ACC112 (cell line): ENCODE results near the gene TULP4.
"Not testable (repeated sequence)": the region's sequence is repeated elsewhere in the genome, so short reads cannot be mapped to it uniquely, and the experiment has no call there.

Source experiments
- H2AFZ ChIP-seq: fragments of 200-600 bp; sonication (generic); one replicate; pipeline ENCODE4 v1.6.0; 2017; ENCODE audit warnings: antibody characterized with exemption, low read length; ENCODE audit not compliant: unreplicated experiment
- H3K27ac ChIP-seq: fragments of 200-600 bp; sonication (generic); 2 replicates; pipeline ENCODE4 v1.5.1; 2014; ENCODE audit warnings: low read depth, mild to moderate bottlenecking, antibody characterized with exemption, low read length, moderate library complexity
- H3K27me3 ChIP-seq: fragments of 200-600 bp; sonication (generic); 2 replicates; pipeline ENCODE4 v1.6.1; 2014; ENCODE audit warnings: mild to moderate bottlenecking, antibody characterized with exemption, low read length, moderate library complexity, mixed read lengths; ENCODE audit not compliant: insufficient read depth
- H3K36me3 ChIP-seq: fragments of 200-600 bp; sonication (generic); 2 replicates; pipeline ENCODE4 v1.6.1; 2016; ENCODE audit warnings: mild to moderate bottlenecking, antibody characterized with exemption, low read length, moderate library complexity, mixed read lengths; ENCODE audit not compliant: insufficient read depth
- H3K4me1 ChIP-seq: fragments of 200-600 bp; sonication (generic); one replicate; pipeline ENCODE4 v1.6.1; 2016; ENCODE audit warnings: low read length, mixed read lengths; ENCODE audit not compliant: insufficient read depth, unreplicated experiment, control insufficient read depth
- H3K4me3 ChIP-seq: fragments of 200-600 bp; sonication (generic); 2 replicates; pipeline ENCODE4 v1.5.1; 2014; ENCODE audit warnings: mild to moderate bottlenecking, low read depth, low read length
- H3K79me2 ChIP-seq: fragments of 200-600 bp; sonication (generic); one replicate; pipeline ENCODE4 v1.6.0; 2016; ENCODE audit warnings: low read length; ENCODE audit not compliant: control insufficient read depth, unreplicated experiment, insufficient read depth

Gene TULP4

GRCh38 chr6:158476389-158476788, 164.1 kb downstream of the TULP4 start:
- Histone ChIP-seq H3K27me3 (no peaks in the 10 kb centered on the region), H3K79me2 (no peaks in the 10 kb centered on the region), H3K4me1 (peaks cover 25% of the 10 kb centered on the region), H3K27ac (no peak overlapping the region), H3K36me3 (0 out of 2 replicates have a peak, but pooled peaks cover 7% of the 10 kb centered on the region), H3K4me3 (no peak overlapping the region), H2AFZ (no peak overlapping the region)

- H3K27me3 ChIP-seq, H3K27ac ChIP-seq, H3K79me2 ChIP-seq, H2AFZ ChIP-seq, H3K36me3 ChIP-seq, H3K4me3 ChIP-seq: not testable (repeated sequence)
- peaks cover 38% of the 10 kb centered on the region for H3K4me1 ChIP-seq
These were observed 165.5 kb downstream of the TULP4 start for GRCh38 chr6:158477722-158478121.

- H3K27me3 ChIP-seq, result no peaks in the 10 kb centered on the region
- H3K27ac ChIP-seq, result peak overlapping the region; percentile 69
- no peaks in the 10 kb centered on the region for H3K79me2 ChIP-seq
- H3K4me1 ChIP-seq, result peaks cover 26% of the 10 kb centered on the region
- H3K36me3 ChIP-seq, result 0 out of 2 replicates have a peak, but pooled peaks cover 7% of the 10 kb centered on the region
- H3K4me3 ChIP-seq, result no peak overlapping the region
- H2AFZ ChIP-seq, result no peak overlapping the region
These were observed 168.7 kb downstream of the TULP4 start for GRCh38 chr6:158480989-158481388.

- 0 out of 2 replicates have a peak, but pooled peaks cover 7% of the 10 kb centered on the region for H3K36me3 ChIP-seq
- peaks cover 24% of the 10 kb centered on the region for H3K4me1 ChIP-seq
- H3K27ac ChIP-seq, result peak overlapping the region; percentile 69
- peak overlapping the region; percentile 44; the same call in 1 of the 2 replicates for H3K4me3 ChIP-seq
- no peaks in the 10 kb centered on the region for H3K79me2 ChIP-seq
- no peaks in the 10 kb centered on the region for H3K27me3 ChIP-seq
- no peak overlapping the region for H2AFZ ChIP-seq
These were observed 169.6 kb downstream of the TULP4 start for GRCh38 chr6:158481690-158482473.

- H3K36me3 ChIP-seq, result 0 out of 2 replicates have a peak, but pooled peaks cover 4% of the 10 kb centered on the region
- peaks cover 40% of the 10 kb centered on the region for H3K4me1 ChIP-seq
These were observed 173.2 kb downstream of the TULP4 start for GRCh38 chr6:158485431-158485830.

GRCh38 chr6:158487495-158487894, 175.2 kb downstream of the TULP4 start:
- Histone ChIP-seq H3K36me3 (no peaks in the 10 kb centered on the region), H2AFZ (no peak overlapping the region), H3K27me3 (no peaks in the 10 kb centered on the region), H3K4me1 (peaks cover 23% of the 10 kb centered on the region), H3K4me3 (no peak overlapping the region), H3K27ac (peak overlapping the region; percentile 51), H3K79me2 (no peaks in the 10 kb centered on the region)

More at GRCh38 chr6:158485431-158485830, 173.2 kb downstream of the TULP4 start:
- no peaks in the 10 kb centered on the region for H3K27me3 ChIP-seq
- no peak overlapping the region for H3K4me3 ChIP-seq
- no peaks in the 10 kb centered on the region for H3K79me2 ChIP-seq
- H2AFZ ChIP-seq, result no peak overlapping the region
- no peak overlapping the region for H3K27ac ChIP-seq

GRCh38 chr6:158488065-158488464, 175.8 kb downstream of the TULP4 start:
- Histone ChIP-seq H3K36me3 (no peaks in the 10 kb centered on the region), H3K4me1 (peaks cover 20% of the 10 kb centered on the region), H2AFZ (peak overlapping the region; percentile 23), H3K4me3 (no peak overlapping the region), H3K27ac (peak overlapping the region; percentile 66), H3K79me2 (no peaks in the 10 kb centered on the region), H3K27me3 (no peaks in the 10 kb centered on the region)

GRCh38 chr6:158489441-158489840, 177.2 kb downstream of the TULP4 start:
- no peaks in the 10 kb centered on the region for H3K36me3 ChIP-seq
- no peak overlapping the region for H3K4me3 ChIP-seq
- H3K79me2 ChIP-seq, result no peaks in the 10 kb centered on the region
- H3K4me1 ChIP-seq, result peaks cover 20% of the 10 kb centered on the region
- no peaks in the 10 kb centered on the region for H3K27me3 ChIP-seq
- H2AFZ ChIP-seq, result no peak overlapping the region
- H3K27ac ChIP-seq, result no peak overlapping the region

- Histone ChIP-seq H3K4me1 (peaks cover 9% of the 10 kb centered on the region), H3K4me3 (no peak overlapping the region), H3K36me3 (no peaks in the 10 kb centered on the region)
These were observed 180.6 kb downstream of the TULP4 start for GRCh38 chr6:158492881-158493280.

GRCh38 chr6:158496700-158497099, 184.4 kb downstream of the TULP4 start:
- Histone ChIP-seq H3K27ac (no peak overlapping the region), H3K79me2 (no peaks in the 10 kb centered on the region), H3K27me3 (no peaks in the 10 kb centered on the region), H3K4me3 (no peak overlapping the region), H3K36me3 (peaks cover 7% of the 10 kb centered on the region; the same call in 1 of the 2 replicates), H3K4me1 (peaks cover 14% of the 10 kb centered on the region), H2AFZ (no peak overlapping the region)

More at GRCh38 chr6:158492881-158493280, 180.6 kb downstream of the TULP4 start:
- H3K27ac ChIP-seq, result no peak overlapping the region
- H3K27me3 ChIP-seq, result no peaks in the 10 kb centered on the region
- H2AFZ ChIP-seq, result no peak overlapping the region
- H3K79me2 ChIP-seq, result no peaks in the 10 kb centered on the region

- Histone ChIP-seq H3K36me3 (peaks cover 7% of the 10 kb centered on the region; the same call in 1 of the 2 replicates), H3K4me3 (no peak overlapping the region)
These were observed 185.4 kb downstream of the TULP4 start for GRCh38 chr6:158497620-158498019.

More at GRCh38 chr6:158497620-158498019, 185.4 kb downstream of the TULP4 start:
- H3K79me2 ChIP-seq, result no peaks in the 10 kb centered on the region
- peaks cover 14% of the 10 kb centered on the region for H3K4me1 ChIP-seq
- H2AFZ ChIP-seq, result no peak overlapping the region
- no peak overlapping the region for H3K27ac ChIP-seq
- no peaks in the 10 kb centered on the region for H3K27me3 ChIP-seq
